ENCODE results near the gene RPS15.

The RPS15 gene

GRCh38 chr19:1438035-1438932, at the start of gene RPS15:
RPS15 (plus strand) TSS chr19:1438396; CDS start chr19:1438426, 30 bp downstream.
- H3K9ac ChIP-seq (ENCODE audit: low read length), result peak within 1 kb of the TSS; percentile 90
- no peaks in the 10 kb centered on the region for H3K9me2 ChIP-seq (ENCODE audit: low read depth, low read length)
- H3K4me3 ChIP-seq (ENCODE audit: low read depth, low read length, poor library complexity, severe bottlenecking), result peak within 1 kb of the TSS; percentile 73
- TF ChIP-seq EZH2 (IDR thresholded peaks at IDR 0.05; ENCODE audit: borderline replicate concordance, low read length) (no peak), CTCF (IDR thresholded peaks at IDR 0.05; ENCODE audit: low read length) (peak; percentile 88)
- peaks cover 36% of the 10 kb centered on the region for H3K4me1 ChIP-seq (ENCODE audit: insufficient read depth, low read length, severe bottlenecking)
- H3K27me3 ChIP-seq (ENCODE audit: insufficient read depth, low read length), result no peaks in the 10 kb centered on the region
- peak within 1 kb of the TSS; percentile 66 for H3K27ac ChIP-seq (ENCODE audit: low read depth, low read length, poor library complexity, severe bottlenecking)
- H3K36me3 ChIP-seq (ENCODE audit: insufficient read depth, low read length), result peaks cover 66% of the 10 kb centered on the region
- H3K9me3 ChIP-seq (ENCODE audit: low read length), result no peaks in the 10 kb centered on the region
- H3K79me2 ChIP-seq (ENCODE audit: insufficient read depth, low read length), result peaks cover 14% of the 10 kb centered on the region
- H3K4me2 ChIP-seq (ENCODE audit: low read length), result peak within 1 kb of the TSS; percentile 74
- peaks cover 3% of the 10 kb centered on the region; the same call in 1 of the 2 replicates for H3F3A ChIP-seq (ENCODE audit: insufficient read depth, low read length)
- no peak within 1 kb of the TSS for H2AFZ ChIP-seq (ENCODE audit: low read length)
- no peaks in the 10 kb centered on the region for H4K20me1 ChIP-seq (ENCODE audit: insufficient read depth, low read length)

- Histone ChIP-seq H3K27ac (ENCODE audit: low read depth, low read length, poor library complexity, severe bottlenecking) (no peak overlapping the region), H4K20me1 (ENCODE audit: insufficient read depth, low read length) (no peaks in the 10 kb centered on the region), H3K9me3 (ENCODE audit: low read length) (no peaks in the 10 kb centered on the region), H3K9me2 (ENCODE audit: low read depth, low read length) (no peaks in the 10 kb centered on the region), H3K4me2 (ENCODE audit: low read length) (no peak overlapping the region), H3F3A (ENCODE audit: insufficient read depth, low read length) (no peaks in the 10 kb centered on the region), H3K36me3 (ENCODE audit: insufficient read depth, low read length) (peaks cover 57% of the 10 kb centered on the region), H3K9ac (ENCODE audit: low read length) (no peak overlapping the region), H3K79me2 (ENCODE audit: insufficient read depth, low read length) (peaks cover 8% of the 10 kb centered on the region; the same call in 1 of the 2 replicates), H3K4me3 (ENCODE audit: low read depth, low read length, poor library complexity, severe bottlenecking) (no peak overlapping the region), H3K27me3 (ENCODE audit: insufficient read depth, low read length) (no peaks in the 10 kb centered on the region), H3K4me1 (ENCODE audit: insufficient read depth, low read length, severe bottlenecking) (peaks cover 7% of the 10 kb centered on the region), H2AFZ (ENCODE audit: low read length) (no peak overlapping the region)
- TF ChIP-seq CTCF (IDR thresholded peaks at IDR 0.05; ENCODE audit: low read length) (no peak), EZH2 (IDR thresholded peaks at IDR 0.05; ENCODE audit: borderline replicate concordance, low read length) (no peak)
These were observed 49.6 kb upstream of the RPS15 start for GRCh38 chr19:1388637-1389026.

- no peaks in the 10 kb centered on the region for H3F3A ChIP-seq (ENCODE audit: insufficient read depth, low read length)
- no peaks in the 10 kb centered on the region for H3K9me2 ChIP-seq (ENCODE audit: low read depth, low read length)
- H3K36me3 ChIP-seq (ENCODE audit: insufficient read depth, low read length), result peaks cover 61% of the 10 kb centered on the region
- no peak overlapping the region for H3K27ac ChIP-seq (ENCODE audit: low read depth, low read length, poor library complexity, severe bottlenecking)
- no peak overlapping the region for H3K4me2 ChIP-seq (ENCODE audit: low read length)
- H2AFZ ChIP-seq (ENCODE audit: low read length), result no peak overlapping the region
- H3K9me3 ChIP-seq (ENCODE audit: low read length), result no peaks in the 10 kb centered on the region
- no peaks in the 10 kb centered on the region for H4K20me1 ChIP-seq (ENCODE audit: insufficient read depth, low read length)
- no peak overlapping the region for H3K9ac ChIP-seq (ENCODE audit: low read length)
- H3K27me3 ChIP-seq (ENCODE audit: insufficient read depth, low read length), result no peaks in the 10 kb centered on the region
- H3K79me2 ChIP-seq (ENCODE audit: insufficient read depth, low read length), result peaks cover 6% of the 10 kb centered on the region; the same call in 1 of the 2 replicates
- H3K4me1 ChIP-seq (ENCODE audit: insufficient read depth, low read length, severe bottlenecking), result peaks cover 7% of the 10 kb centered on the region
- TF ChIP-seq CTCF (IDR thresholded peaks at IDR 0.05; ENCODE audit: low read length), result no peak
- no peak overlapping the region for H3K4me3 ChIP-seq (ENCODE audit: low read depth, low read length, poor library complexity, severe bottlenecking)
These were observed 48.9 kb upstream of the RPS15 start for GRCh38 chr19:1389033-1389940.
